Ovary (tissue), 9 donors: Measurements from ENCODE around the gene C4orf50. TPM values are rescaled to one million over a fixed set of nuclear protein-coding genes. Genes with fewer than 3 reads are reported as not detected.

Source experiments
- DNase-seq, 5 donors: peaks; one replicate each; pipeline ENCODE4 v3.0.0-alpha.2; 2019 to 2020
- H3K27ac ChIP-seq, 2 donors: fragments of 200-600 bp; one replicate each; pipeline versions ENCODE4 v1.5.1 to v1.8.0; 2019 to 2022
- H3K27me3 ChIP-seq: fragments of 200-600 bp; one replicate; pipeline ENCODE4 v1.8.0; 2022
- H3K36me3 ChIP-seq: fragments of 200-600 bp; sonication (generic); one replicate; pipeline ENCODE4 v1.5.1; 2019
- H3K4me1 ChIP-seq: one replicate; pipeline ENCODE4 v1.8.1; 2013; ENCODE audit warnings: mild to moderate bottlenecking, moderate library complexity; ENCODE audit not compliant: insufficient read depth
- H3K4me3 ChIP-seq: fragments of 200-600 bp; sonication (generic); one replicate; pipeline ENCODE4 v1.5.1; 2017
- H3K9me3 ChIP-seq, 2 donors: fragments of 200-600 bp in 1 of 2; sonication (generic) in 1 of 2; one replicate each; pipeline versions ENCODE4 v1.5.1 to v1.8.1; 2013 to 2019; ENCODE audit warnings: mild to moderate bottlenecking in 1 of 2, moderate library complexity in 1 of 2
- EP300 ChIP-seq: sonication (generic); formaldehyde crosslinking; IDR thresholded peaks from one replicate; pipeline ENCODE4 v1.6.1; 2017; ENCODE audit warnings: antibody characterized with exemption
- POLR2A ChIP-seq: fragments of 450-650 bp; IDR thresholded peaks from one replicate; pipeline ENCODE4 v1.6.1; 2017; ENCODE audit warnings: antibody characterized with exemption, mild to moderate bottlenecking, moderate library complexity
- WGBS, 3 donors: extraction: QIAGEN DNeasy Blood & Tissue Kit in 1 of 3; methylation state at CpG; one replicate each; pipeline versions ENCODE4 v1.1.5 to v1.1.7; 2013 to 2017; 5-methylcytosine and 5-hydroxymethylcytosine counted together
- intact Hi-C, 4 donors: fragments of 100-400 bp; cut with DNase I; formaldehyde crosslinking; loops; one replicate each; pipeline versions ENCODE4 v1.11.0 to v1.15.1; 2022 to 2023
- polyA plus RNA-seq, 2 donors: library from polyadenylated mRNA; stranded (reverse); fragments of 200-250 nt in 1 of 2; fragments of 350-450 nt in 1 of 2; fragmentation: Illumina TruSeq in 1 of 2; extraction: RNeasy Lipid Tissue Mini Kit (QIAGEN cat#74804) in 1 of 2; gene quantifications; one replicate each; pipeline ENCODE4 v1.2.3, GENCODE V29; 2013 to 2014
- total RNA-seq, 7 donors: library from RNA; depleted of rRNA in 2 of 7; stranded (reverse); fragments of >200 nt in 2 of 7; fragmentation: NEBNext Ultra II Directional in 3 of 7; extraction: Animal tissue kit (Norgen Biotek cat#: 25700) in 3 of 7; gene quantifications; one replicate each; pipeline versions ENCODE4 v1.1.0 to v1.2.4, GENCODE V29; 2016 to 2023
- TF ChIP-seq, protein P1 (sequence below), 3 donors: fragments of 450-650 bp in 2 of 3; fragments of 200-600 bp in 1 of 3; IDR thresholded peaks; one replicate each; pipeline versions ENCODE4 v1.5.1 to v1.8.0; 2016 to 2022; ENCODE audit warnings: antibody characterized with exemption in 3 of 3, mild to moderate bottlenecking in 1 of 3
- donor health status: DM: no; HTN: no; CAD: no; lungs with moderate emphysema.
- donor health status: DM: no; HTN: no; CAD: no.
- donor health status: Bipolar disorder and iron deficiency.
- donor health status: DM: yes; HTN: yes; CAD: no.
- donor health status: DM: no; HTN: no; CAD: no.
- donor health status: DM: yes; HTN: yes; CAD: no.

C4orf50 gene
- total and polyA plus RNA-seq, 9 donors: 0.04 to 0.35 (median 0.12) TPM

DNA sequence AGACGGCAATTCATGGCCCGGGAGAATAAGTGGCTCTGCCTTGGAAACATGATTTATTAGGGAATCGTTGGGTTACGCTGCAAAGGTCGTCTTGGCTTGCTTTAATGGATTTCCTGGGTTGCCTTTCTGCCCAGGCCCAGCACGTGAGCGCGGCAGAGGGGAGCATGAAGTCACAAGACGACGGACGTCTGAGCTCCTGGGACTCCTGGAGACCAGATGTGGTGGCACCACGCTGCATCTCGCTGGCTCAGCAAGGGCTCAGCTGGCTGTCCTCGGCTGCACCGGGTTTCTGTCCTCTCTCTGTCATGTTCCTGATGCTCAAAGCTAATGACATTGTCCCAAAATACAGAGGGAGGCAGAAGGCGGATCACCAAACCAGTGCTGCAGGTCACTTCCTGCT is 61.2 kb downstream of the C4orf50 start:
- Histone ChIP-seq H3K36me3 (no peaks in the 10 kb centered on the region), H3K4me3 (no peak overlapping the region), H3K9me3 (no peaks in the 10 kb centered on the region), H3K27me3 (no peaks in the 10 kb centered on the region), H3K27ac (no peak overlapping the region), H3K4me1 (no peaks in the 10 kb centered on the region)
- DNase-seq: no peak
- TF ChIP-seq EP300: no peak
- no peak for TF ChIP-seq POLR2A
- TF ChIP-seq, protein P1, sequence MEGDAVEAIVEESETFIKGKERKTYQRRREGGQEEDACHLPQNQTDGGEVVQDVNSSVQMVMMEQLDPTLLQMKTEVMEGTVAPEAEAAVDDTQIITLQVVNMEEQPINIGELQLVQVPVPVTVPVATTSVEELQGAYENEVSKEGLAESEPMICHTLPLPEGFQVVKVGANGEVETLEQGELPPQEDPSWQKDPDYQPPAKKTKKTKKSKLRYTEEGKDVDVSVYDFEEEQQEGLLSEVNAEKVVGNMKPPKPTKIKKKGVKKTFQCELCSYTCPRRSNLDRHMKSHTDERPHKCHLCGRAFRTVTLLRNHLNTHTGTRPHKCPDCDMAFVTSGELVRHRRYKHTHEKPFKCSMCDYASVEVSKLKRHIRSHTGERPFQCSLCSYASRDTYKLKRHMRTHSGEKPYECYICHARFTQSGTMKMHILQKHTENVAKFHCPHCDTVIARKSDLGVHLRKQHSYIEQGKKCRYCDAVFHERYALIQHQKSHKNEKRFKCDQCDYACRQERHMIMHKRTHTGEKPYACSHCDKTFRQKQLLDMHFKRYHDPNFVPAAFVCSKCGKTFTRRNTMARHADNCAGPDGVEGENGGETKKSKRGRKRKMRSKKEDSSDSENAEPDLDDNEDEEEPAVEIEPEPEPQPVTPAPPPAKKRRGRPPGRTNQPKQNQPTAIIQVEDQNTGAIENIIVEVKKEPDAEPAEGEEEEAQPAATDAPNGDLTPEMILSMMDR (IDR thresholded peaks at IDR 0.05): no peak
- WGBS, 3 donors: 49 to 69% (median 65%) methylated on average over 16 of the region's 16 CpGs
- intact Hi-C loops: no loop called here

DNA sequence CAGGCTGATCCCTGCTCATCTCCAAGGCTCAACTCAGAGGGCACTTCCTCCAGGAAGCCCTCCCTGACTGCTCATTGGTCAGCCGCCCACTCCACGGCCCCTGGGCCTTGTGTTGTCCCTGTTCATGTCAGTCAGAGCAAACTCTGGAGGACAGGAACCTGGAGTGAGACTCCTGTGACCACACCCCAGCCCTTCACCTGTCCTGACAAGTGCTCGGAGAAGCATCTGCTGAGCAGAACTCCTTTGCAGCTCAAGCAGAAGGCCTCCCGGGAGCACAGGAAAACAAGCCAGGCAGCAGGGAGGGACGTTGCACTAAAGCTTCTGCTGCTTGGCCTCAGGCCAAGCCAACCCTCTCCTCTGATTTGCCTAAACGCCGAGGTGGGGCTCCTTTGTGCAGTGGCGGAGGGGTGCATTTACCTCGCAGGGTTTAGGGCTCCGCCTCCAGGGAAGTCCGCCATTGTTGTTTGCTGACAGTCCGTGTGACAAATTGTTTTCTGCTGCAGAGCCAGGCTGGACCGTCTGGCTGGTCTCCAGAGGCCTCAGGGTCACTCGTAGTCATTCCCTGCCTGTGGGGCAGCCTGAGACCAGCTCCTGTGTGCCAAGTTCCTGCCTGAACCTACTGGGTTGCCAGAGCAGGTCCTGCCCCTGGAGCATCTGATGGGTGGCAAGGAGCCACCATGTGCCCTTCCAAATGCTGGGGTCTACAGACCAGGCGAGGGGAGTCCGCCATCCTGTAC is 61.8 kb downstream of the C4orf50 start:
- no peaks in the 10 kb centered on the region for H3K36me3 ChIP-seq
- DNase-seq: peak in 1 of 5 donors; percentile 43
- H3K27me3 ChIP-seq: no peaks in the 10 kb centered on the region
- TF ChIP-seq, protein P1 (IDR thresholded peaks at IDR 0.05): no peak
- H3K27ac ChIP-seq: no peak overlapping the region
- no peak overlapping the region for H3K4me3 ChIP-seq
- WGBS, 3 donors: 22 to 28% (median 27%) methylated on average over 16 of the region's 16 CpGs
- intact Hi-C loops: no loop called here
- no peaks in the 10 kb centered on the region for H3K9me3 ChIP-seq
- no peaks in the 10 kb centered on the region for H3K4me1 ChIP-seq

DNA sequence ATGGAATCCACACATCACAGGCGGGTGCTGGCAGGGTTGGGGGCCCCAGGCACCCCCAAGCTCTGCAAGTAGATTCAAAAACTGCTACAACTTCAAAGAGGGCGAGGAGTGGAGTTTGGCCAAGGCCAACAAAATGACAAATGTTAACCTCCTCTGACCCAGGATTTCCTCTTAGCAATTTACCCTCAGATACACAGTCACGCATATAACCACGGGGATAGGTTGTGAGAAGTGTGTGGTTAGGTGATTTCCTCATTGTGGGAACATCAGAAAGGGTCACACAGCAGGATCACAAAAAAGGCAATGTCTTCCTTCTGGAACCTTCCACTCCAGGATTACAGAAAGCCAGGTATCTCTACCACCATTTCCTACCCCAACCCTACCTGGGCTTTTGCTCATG is 62.4 kb downstream of the C4orf50 start:
- 45 to 62% (median 56%) methylated on average over 4 of the region's 4 CpGs for WGBS, 3 donors
- no peaks in the 10 kb centered on the region for H3K27me3 ChIP-seq

DNA sequence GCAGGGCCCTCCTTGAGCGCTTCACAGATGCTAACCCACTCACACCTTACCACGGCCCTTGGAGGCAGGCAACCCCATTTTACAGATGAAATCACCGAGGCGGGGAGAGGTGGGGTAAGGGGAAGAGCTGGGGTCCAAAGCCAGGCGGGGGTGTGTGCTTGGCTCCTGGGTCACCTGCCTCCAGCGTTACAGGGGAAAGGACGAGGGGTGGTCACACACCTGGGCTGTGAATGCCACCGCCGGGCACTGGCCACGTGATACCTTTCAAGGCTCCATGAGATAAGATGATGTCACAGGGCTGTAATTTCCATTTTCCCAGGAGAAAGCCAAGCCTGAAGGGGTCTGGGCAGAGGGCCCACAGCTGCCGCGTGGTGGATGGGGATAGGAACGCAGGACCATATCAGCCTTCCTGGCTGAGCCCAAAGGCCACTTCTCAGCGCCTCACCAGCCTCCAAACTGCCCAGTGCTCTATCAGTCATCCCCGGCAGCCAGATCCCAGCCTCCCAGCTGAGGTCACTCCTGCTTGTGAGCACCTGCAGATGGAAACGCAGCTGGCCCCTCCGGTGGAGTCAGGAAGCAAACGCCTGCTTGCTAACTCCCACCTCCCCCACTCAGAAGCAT is 62.9 kb downstream of the C4orf50 start:
- Histone ChIP-seq H3K27me3 (no peaks in the 10 kb centered on the region), H3K4me3 (no peak overlapping the region), H3K27ac (no peak overlapping the region), H3K36me3 (no peaks in the 10 kb centered on the region), H3K4me1 (no peaks in the 10 kb centered on the region), H3K9me3 (no peaks in the 10 kb centered on the region)
- intact Hi-C loops: no loop called here
- DNase-seq: no peak
- 30 to 42% (median 36%) methylated on average over 18 of the region's 18 CpGs for WGBS, 3 donors
- TF ChIP-seq POLR2A: no peak
- no peak for TF ChIP-seq EP300
- TF ChIP-seq, protein P1 (IDR thresholded peaks at IDR 0.05): no peak

More for the DNA sequence above, 62.4 kb downstream of the C4orf50 start:
- intact Hi-C loops: no loop called here
- TF ChIP-seq EP300 (no peak), POLR2A (no peak)
- TF ChIP-seq, protein P1 (IDR thresholded peaks at IDR 0.05): no peak
- H3K4me3 ChIP-seq: no peak overlapping the region
- H3K27ac ChIP-seq: no peak overlapping the region
- no peak for DNase-seq
- no peaks in the 10 kb centered on the region for H3K4me1 ChIP-seq
- no peaks in the 10 kb centered on the region for H3K36me3 ChIP-seq
- no peaks in the 10 kb centered on the region for H3K9me3 ChIP-seq
